Measurements from ENCODE around the gene AGPAT1. TPM values are rescaled to one million over a fixed set of nuclear protein-coding genes. Genes with fewer than 3 reads are reported as not detected.

The AGPAT1 gene
- total and polyA plus RNA-seq, 2 of the 8 experiments (the other 6 are each of a cell fraction or from before 2014, with no cell fraction given): 96.0 to 222 TPM

DNA sequence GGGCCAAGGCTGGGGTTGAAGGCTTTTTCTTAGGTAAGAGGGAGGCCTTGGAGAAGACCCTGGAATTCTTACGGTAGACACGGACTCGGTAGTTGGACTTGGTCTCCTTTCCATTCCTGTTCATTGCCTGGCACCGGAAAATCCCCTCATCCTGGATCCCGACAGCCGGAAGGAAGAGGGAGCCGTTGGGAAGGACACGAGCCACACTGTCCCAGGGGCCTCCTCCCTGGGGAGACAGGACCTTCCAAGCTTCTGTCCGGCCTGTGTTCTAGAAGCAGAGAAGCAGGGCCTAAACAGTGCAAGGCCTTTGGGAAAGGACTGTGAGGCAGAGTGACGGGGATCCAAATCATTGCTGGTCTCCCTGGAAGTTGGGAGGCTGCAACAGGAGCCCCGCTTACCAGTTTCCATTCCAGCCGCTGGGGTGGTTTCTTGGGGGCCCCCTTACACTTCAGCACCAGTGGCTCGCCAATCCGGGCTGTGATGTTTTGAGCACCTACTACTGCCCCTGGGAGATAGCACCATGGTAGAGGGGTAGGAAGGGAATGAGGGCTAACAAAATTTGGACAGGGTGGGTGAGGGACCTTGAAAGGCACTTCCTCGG, 7.7 kb upstream of the AGPAT1 start:
- DNase-seq (ENCODE audit: low read depth in 1 of 2, low spot score in 2 of 2) (no peak), FAIRE-seq (no peak)
- Histone ChIP-seq H3K9ac (replicated peaks in 1 of 4; ENCODE audit: extremely low read depth in 1 of 4, low read depth in 3 of 4, low read length in 3 of 4) (no peak overlapping the region), H4K20me1 (replicated peaks in 1 of 2; ENCODE audit: control insufficient read depth in 1 of 2, insufficient read depth in 2 of 2, low read length in 2 of 2) (peaks cover 0 to 3% of the 10 kb centered on the region in 2 experiments), H3K9me3 (ENCODE audit: insufficient read depth in 2 of 2, low read depth in 1 of 2, low read length in 1 of 2) (no peaks in the 10 kb centered on the region), H2BK12ac (ENCODE audit: low read depth, low read length) (no peak overlapping the region), H3K23ac (ENCODE audit: insufficient read length) (no peak overlapping the region), H3K56ac (replicated peaks; ENCODE audit: insufficient read length, low read depth, low read length) (no peak overlapping the region), H2AFZ (ENCODE audit: low read length) (no peak overlapping the region), H3K18ac (ENCODE audit: extremely low read depth, low read length) (no peak overlapping the region), H2BK5ac (ENCODE audit: low read depth, low read length) (no peak overlapping the region), H3K27me3 (replicated peaks in 1 of 4; ENCODE audit: control insufficient read depth in 3 of 4, extremely low read depth in 1 of 4, insufficient read depth in 3 of 4, low read length in 3 of 4) (no peaks in the 10 kb centered on the region; a peak in 1 of 7 replicates), H4K5ac (ENCODE audit: insufficient read length, low read depth, low read length) (no peak overlapping the region), H2BK15ac (ENCODE audit: low read length) (no peak overlapping the region), H3K4me1 (replicated peaks in 1 of 4; ENCODE audit: control insufficient read depth in 3 of 4, insufficient read depth in 4 of 4, low read length in 3 of 4) (peaks cover 0 to 9% (median 2%) of the 10 kb centered on the region in 4 experiments; a peak in 5 of 7 replicates), H2BK20ac (ENCODE audit: low read length) (no peak overlapping the region), H3K4ac (replicated peaks; ENCODE audit: insufficient read length, low read depth, low read length) (no peak overlapping the region), H3K27ac (ENCODE audit: low read depth, low read length) (no peak overlapping the region), H3K79me2 (ENCODE audit: control insufficient read depth in 1 of 2, insufficient read depth in 2 of 2, low read length in 2 of 2) (peaks cover 0 to 14% of the 10 kb centered on the region in 2 experiments; a peak in 2 of 4 replicates), H2BK120ac (replicated peaks; ENCODE audit: low read depth, low read length) (no peak overlapping the region), H3K4me3 (ENCODE audit: extremely low read depth in 1 of 4, insufficient read depth in 2 of 4, low read depth in 3 of 4, low read length in 4 of 4) (no peak overlapping the region), H3K14ac (ENCODE audit: insufficient read length) (no peak overlapping the region), H2AK5ac (ENCODE audit: low read depth, low read length) (no peak overlapping the region), H3K4me2 (ENCODE audit: insufficient read depth in 1 of 2, low read depth in 2 of 2, low read length in 2 of 2) (no peak overlapping the region), H3K23me2 (ENCODE audit: low read depth, low read length) (peaks cover 6% of the 10 kb centered on the region; the same call in 1 of the 2 replicates), H4K8ac (ENCODE audit: extremely low read depth, insufficient read depth, low read length) (no peak overlapping the region; the same call in 1 of the 2 replicates), H3K36me3 (ENCODE audit: control insufficient read depth in 2 of 4, insufficient read depth in 4 of 4, low read length in 3 of 4) (peaks cover 6 to 45% (median 33%) of the 10 kb centered on the region in 4 experiments), H3K79me1 (ENCODE audit: low read depth, low read length) (peaks cover 6% of the 10 kb centered on the region), H4K91ac (replicated peaks; ENCODE audit: insufficient read length, low read length) (no peak overlapping the region)
- ChIA-PET POLR2A (ENCODE audit: partially characterized antibody) (interaction anchor here (1.8 to 7.9 kb wide), 2 partner anchors 9 to 17 kb away, joined by 11 to 194 read pairs; partner anchors contain the start of genes GPSM3 and PBX2), CTCF (ENCODE audit: partially characterized antibody) (interaction anchor here (1.2 to 2.0 kb wide), 4 partner anchors 9 to 65 kb away, joined by 3 to 8 read pairs (median 4); partner anchors contain the start of gene EGFL8)
- 87% methylated on average over 15 of the region's 15 CpGs; no CpG with 5 or more reads in 1 of the 2 experiments for WGBS, 2 experiments (ENCODE audit: extremely low coverage in 1 of 2, insufficient coverage in 1 of 2, insufficient read length in 1 of 2, insufficient replicate concordance in 2 of 2, low coverage in 1 of 2, low lambda C conversion rate in 2 of 2, missing lambda C conversion rate in 1 of 2)
- TF ChIP-seq CREB1 (IDR thresholded peaks at IDR 0.05) (no peak), KDM4A (IDR thresholded peaks at IDR 0.05; ENCODE audit: low read depth, low read length, severe bottlenecking) (no peak), SP1 (IDR thresholded peaks at IDR 0.05; ENCODE audit: low read depth, low read length) (no peak), YY1 (IDR thresholded peaks at IDR 0.05; ENCODE audit: low read depth, low read length) (no peak), SP2 (IDR thresholded peaks at IDR 0.05; ENCODE audit: low read length) (no peak), CHD2 (IDR thresholded peaks at IDR 0.05; ENCODE audit: low read length) (no peak), CEBPB (IDR thresholded peaks at IDR 0.05; ENCODE audit: low read depth, low read length) (no peak), POLR2AphosphoS5 (IDR thresholded peaks at IDR 0.05; ENCODE audit: low read depth, low read length) (no peak; the same call in 1 of the 2 replicates), KDM1A (IDR thresholded peaks at IDR 0.05; ENCODE audit: borderline replicate concordance, low read length) (no peak), SAP30 (IDR thresholded peaks at IDR 0.05; ENCODE audit: insufficient read depth, insufficient replicate concordance, low read length) (no peak), ASH2L (IDR thresholded peaks at IDR 0.05; ENCODE audit: low read length) (no peak), POU5F1 (IDR thresholded peaks at IDR 0.05; ENCODE audit: low read depth, low read length) (no peak)
- TF ChIP-seq, protein P1, sequence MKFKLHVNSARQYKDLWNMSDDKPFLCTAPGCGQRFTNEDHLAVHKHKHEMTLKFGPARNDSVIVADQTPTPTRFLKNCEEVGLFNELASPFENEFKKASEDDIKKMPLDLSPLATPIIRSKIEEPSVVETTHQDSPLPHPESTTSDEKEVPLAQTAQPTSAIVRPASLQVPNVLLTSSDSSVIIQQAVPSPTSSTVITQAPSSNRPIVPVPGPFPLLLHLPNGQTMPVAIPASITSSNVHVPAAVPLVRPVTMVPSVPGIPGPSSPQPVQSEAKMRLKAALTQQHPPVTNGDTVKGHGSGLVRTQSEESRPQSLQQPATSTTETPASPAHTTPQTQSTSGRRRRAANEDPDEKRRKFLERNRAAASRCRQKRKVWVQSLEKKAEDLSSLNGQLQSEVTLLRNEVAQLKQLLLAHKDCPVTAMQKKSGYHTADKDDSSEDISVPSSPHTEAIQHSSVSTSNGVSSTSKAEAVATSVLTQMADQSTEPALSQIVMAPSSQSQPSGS (IDR thresholded peaks at IDR 0.05; ENCODE audit: low read length): no peak
